Measurements from ENCODE around the gene HSD17B1. TPM values are rescaled to one million over a fixed set of nuclear protein-coding genes. Genes with fewer than 3 reads are reported as not detected.
A peak's percentile ranks its signal among the peaks of the same experiment; 100 is the strongest.
"Not testable (repeated sequence)": the region's sequence is repeated elsewhere in the genome, so short reads cannot be mapped to it uniquely, and the experiment has no call there.

The HSD17B1 gene, protein sequence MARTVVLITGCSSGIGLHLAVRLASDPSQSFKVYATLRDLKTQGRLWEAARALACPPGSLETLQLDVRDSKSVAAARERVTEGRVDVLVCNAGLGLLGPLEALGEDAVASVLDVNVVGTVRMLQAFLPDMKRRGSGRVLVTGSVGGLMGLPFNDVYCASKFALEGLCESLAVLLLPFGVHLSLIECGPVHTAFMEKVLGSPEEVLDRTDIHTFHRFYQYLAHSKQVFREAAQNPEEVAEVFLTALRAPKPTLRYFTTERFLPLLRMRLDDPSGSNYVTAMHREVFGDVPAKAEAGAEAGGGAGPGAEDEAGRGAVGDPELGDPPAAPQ
- total RNA-seq = 1 to 10 TPM in 2 of 6 donors, under 1 TPM in 4; 0.32 to 1.3 (median 0.74) TPM
- 1 to 10 TPM; 3.5 TPM for polyA plus RNA-seq

DNA sequence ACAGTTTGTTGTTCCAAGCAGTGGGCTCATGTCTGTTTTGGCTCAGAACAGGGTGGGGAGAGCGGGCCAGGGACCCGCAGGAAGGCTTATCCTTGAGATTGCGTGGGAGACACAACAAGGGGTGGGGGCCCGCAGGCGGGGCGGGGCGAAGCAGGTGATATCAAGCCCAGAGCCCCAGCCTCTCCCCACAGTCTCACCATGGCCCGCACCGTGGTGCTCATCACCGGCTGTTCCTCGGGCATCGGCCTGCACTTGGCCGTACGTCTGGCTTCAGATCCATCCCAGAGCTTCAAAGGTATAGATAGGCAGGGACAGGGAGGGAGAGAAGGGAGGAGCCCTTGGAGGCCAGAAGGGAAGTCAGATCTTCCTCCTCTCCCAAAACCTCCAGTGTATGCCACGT lies at the start of gene HSD17B1:
HSD17B1 (plus strand) TSS at position 188 of the 400 bp plus-strand sequence; CDS start at position 199, 11 bp downstream.
- DNase-seq; H3K9me3 ChIP-seq; ATAC-seq; intact Hi-C loops (cut with DNase I); H3K4me1 ChIP-seq; H3K27ac ChIP-seq; H3K27me3 ChIP-seq; FAIRE-seq; H3K36me3 ChIP-seq: not testable (repeated sequence)
- WGBS, 2 donors = 85 to 92% methylated on average over 14 to 15 of the region's 15 CpGs
- peak within 1 kb of the TSS in 2 of 4 donors; percentile 70 to 77 for H3K4me3 ChIP-seq

DNA sequence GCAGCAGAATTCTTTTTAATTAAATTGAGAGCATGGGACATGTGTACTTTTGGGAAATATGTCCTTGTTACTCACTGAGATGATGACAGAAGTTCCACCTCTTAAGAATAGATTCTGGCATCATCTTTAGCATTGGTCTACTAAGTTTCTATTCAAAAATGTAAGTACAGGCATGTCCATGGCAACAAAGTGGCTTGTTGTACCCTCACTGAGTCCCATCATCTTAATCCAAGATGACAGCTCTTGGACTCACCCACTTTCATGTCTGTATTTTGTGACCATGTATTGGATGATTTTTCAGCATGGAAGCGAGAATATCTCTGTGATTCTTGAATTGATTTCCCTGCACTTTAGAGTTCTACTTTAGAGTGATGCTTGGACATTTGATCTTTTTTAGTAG lies 49.8 kb upstream of the HSD17B1 start:
- WGBS, 2 donors = 91 to 100% methylated on average over 1 of the region's 1 CpG
- TF ChIP-seq, protein P1, sequence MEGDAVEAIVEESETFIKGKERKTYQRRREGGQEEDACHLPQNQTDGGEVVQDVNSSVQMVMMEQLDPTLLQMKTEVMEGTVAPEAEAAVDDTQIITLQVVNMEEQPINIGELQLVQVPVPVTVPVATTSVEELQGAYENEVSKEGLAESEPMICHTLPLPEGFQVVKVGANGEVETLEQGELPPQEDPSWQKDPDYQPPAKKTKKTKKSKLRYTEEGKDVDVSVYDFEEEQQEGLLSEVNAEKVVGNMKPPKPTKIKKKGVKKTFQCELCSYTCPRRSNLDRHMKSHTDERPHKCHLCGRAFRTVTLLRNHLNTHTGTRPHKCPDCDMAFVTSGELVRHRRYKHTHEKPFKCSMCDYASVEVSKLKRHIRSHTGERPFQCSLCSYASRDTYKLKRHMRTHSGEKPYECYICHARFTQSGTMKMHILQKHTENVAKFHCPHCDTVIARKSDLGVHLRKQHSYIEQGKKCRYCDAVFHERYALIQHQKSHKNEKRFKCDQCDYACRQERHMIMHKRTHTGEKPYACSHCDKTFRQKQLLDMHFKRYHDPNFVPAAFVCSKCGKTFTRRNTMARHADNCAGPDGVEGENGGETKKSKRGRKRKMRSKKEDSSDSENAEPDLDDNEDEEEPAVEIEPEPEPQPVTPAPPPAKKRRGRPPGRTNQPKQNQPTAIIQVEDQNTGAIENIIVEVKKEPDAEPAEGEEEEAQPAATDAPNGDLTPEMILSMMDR (IDR thresholded peaks at IDR 0.05) = no peak
- peaks cover 0 to 27% (median 4%) of the 10 kb centered on the region in 3 donors for H3K36me3 ChIP-seq
- intact Hi-C loops (cut with DNase I) = no loop called here
- FAIRE-seq = no peak
- H3K27me3 ChIP-seq = no peaks in the 10 kb centered on the region
- no peaks in the 10 kb centered on the region for H3K4me1 ChIP-seq
- no peaks in the 10 kb centered on the region for H3K9me3 ChIP-seq
- no peak overlapping the region for H3K4me3 ChIP-seq
- ATAC-seq = no peak
- no peak overlapping the region for H3K27ac ChIP-seq
- no peak for DNase-seq

DNA sequence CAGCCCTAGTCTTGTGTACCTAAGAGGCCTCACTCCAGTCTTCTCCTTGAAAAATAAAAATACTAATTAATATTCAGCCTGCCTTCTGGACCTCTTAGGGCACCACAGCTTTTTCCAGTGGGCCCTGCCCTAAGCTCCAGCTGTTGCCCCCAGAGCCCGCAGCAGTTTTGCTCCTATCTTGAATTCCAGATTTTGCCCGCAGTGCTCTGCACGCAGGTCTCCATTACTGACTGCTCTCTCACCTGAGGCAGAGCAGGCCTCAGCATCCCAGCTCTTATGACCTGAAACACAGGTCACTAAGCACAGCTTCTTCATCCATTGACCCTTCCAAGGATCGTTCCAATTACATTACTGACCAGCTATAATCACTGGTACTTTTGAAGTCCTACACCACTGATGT lies 45.1 kb upstream of the HSD17B1 start:
- Histone ChIP-seq H3K4me1 (no peaks in the 10 kb centered on the region), H3K36me3 (peaks cover 0 to 22% (median 4%) of the 10 kb centered on the region in 3 donors), H3K9me3 (no peaks in the 10 kb centered on the region), H3K27me3 (no peaks in the 10 kb centered on the region), H3K4me3 (no peak overlapping the region), H3K27ac (no peak overlapping the region)
- TF ChIP-seq, protein P1 (IDR thresholded peaks at IDR 0.05) = no peak
- no peak for ATAC-seq
- no peak for FAIRE-seq
- 91 to 95% methylated on average over 4 of the region's 4 CpGs for WGBS, 2 donors
- DNase-seq = no peak
- intact Hi-C loops (cut with DNase I) = no loop called here

DNA sequence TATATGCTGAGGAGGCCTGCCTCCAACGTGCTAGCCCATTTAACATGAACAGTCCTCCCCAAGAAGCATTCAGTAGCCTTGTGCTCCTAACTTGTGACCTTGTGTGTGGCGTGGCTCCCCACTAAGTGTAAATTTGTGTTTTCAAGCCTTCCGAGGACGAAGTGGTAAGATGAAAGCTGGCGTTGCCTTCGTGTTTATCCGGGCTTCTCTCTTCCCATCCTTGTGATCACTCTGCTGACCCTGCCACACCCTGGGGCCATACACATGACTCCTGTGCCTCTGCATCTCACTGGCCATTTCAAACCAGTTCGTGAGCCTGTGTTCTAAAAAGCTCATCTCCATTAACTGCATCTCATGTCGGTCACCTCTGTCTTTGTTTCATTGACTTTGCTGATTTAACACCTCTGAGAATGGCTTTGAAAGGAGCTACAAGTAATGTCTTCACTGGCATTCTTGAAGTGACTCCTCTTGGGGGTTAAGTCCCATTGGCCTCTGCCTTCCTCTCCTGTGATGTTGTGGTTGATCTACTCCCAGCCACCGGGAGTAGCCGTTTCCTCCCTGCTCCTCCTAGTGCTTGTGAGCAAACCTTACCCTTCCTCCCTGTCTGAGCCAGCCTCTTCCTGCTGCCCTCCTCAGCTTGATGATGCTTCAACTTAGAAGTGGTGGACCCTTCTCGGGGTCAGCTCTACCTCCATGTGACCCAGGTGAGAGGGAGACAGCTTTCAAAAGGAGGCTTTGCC lies 44.1 kb upstream of the HSD17B1 start:
- TF ChIP-seq, protein P1 (IDR thresholded peaks at IDR 0.05) = no peak
- no peak for ATAC-seq
- WGBS, 2 donors = 79 to 82% methylated on average over 12 of the region's 12 CpGs
- no peaks in the 10 kb centered on the region for H3K9me3 ChIP-seq
- H3K27me3 ChIP-seq = no peaks in the 10 kb centered on the region
- H3K36me3 ChIP-seq = peaks cover 0 to 14% (median 4%) of the 10 kb centered on the region in 3 donors
- intact Hi-C loops (cut with DNase I) = no loop called here
- H3K4me1 ChIP-seq = no peaks in the 10 kb centered on the region
- no peak overlapping the region for H3K4me3 ChIP-seq
- no peak overlapping the region for H3K27ac ChIP-seq
- FAIRE-seq = no peak
- no peak for DNase-seq

DNA sequence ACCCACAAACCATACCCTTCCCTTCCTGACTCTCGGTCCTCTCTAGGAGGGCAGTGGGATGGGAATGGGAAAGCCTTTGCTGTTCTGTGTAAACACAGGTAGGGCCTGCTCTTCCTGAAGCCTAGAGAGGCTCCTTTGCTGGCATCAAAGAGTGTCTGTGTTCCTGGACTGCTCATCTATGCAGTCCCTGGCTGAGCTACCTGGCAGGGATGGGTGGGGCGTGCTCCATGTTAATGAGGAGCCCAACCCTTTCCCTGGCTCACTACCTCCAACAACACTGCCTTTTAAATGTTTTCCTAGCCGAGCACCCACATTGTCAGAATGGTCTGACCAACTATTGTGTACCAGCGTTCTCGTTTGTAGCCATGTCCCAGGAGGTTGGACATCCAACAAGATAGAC lies 43.3 kb upstream of the HSD17B1 start:
- Histone ChIP-seq H3K27ac (no peak overlapping the region), H3K36me3 (peaks cover 0 to 18% (median 4%) of the 10 kb centered on the region in 3 donors), H3K4me3 (no peak overlapping the region), H3K27me3 (no peaks in the 10 kb centered on the region), H3K4me1 (no peaks in the 10 kb centered on the region), H3K9me3 (no peaks in the 10 kb centered on the region)
- DNase-seq = no peak
- WGBS, 2 donors = 89 to 96% methylated on average over 5 of the region's 5 CpGs
- intact Hi-C loops (cut with DNase I) = no loop called here
- ATAC-seq = no peak
- TF ChIP-seq, protein P1 (IDR thresholded peaks at IDR 0.05) = no peak
- FAIRE-seq = no peak

Measured in pancreas (tissue), 10 donors.